K562 (cell line): ENCODE results near the gene PSRC1. TPM values are rescaled to one million over a fixed set of nuclear protein-coding genes. Genes with fewer than 3 reads are reported as not detected.

Source experiments
- CBFA2T2 ChIP-seq: fragments of 450-650 bp; conservative IDR thresholded peaks from 2 replicates; pipeline ENCODE4 v1.6.1; 2017; ENCODE audit warnings: mild to moderate bottlenecking
- GATAD2A ChIP-seq: fragments of 450-650 bp; IDR thresholded peaks from 2 replicates; pipeline ENCODE4 v1.6.1; 2017
- NONO ChIP-seq, 2 experiments: fragments of 200-400 bp in 1 of 2; fragments of 450-650 bp in 1 of 2; formaldehyde crosslinking in 1 of 2; IDR thresholded peaks; 2 replicates each; pipeline ENCODE4 v1.6.1; 2017; ENCODE audit warnings: low read depth in 2 of 2, mild to moderate bottlenecking in 2 of 2, moderate library complexity in 2 of 2, low read length in 1 of 2
- PRDM10 ChIP-seq: fragments of 450-650 bp; IDR thresholded peaks from 2 replicates; pipeline ENCODE4 v1.6.1; 2018; ENCODE audit not compliant: partially characterized antibody
- REST ChIP-seq, 2 experiments: fragments of 450-650 bp; formaldehyde crosslinking in 1 of 2; IDR thresholded peaks; 2 replicates each; pipeline versions ENCODE4 v1.4.0 to v1.6.1; 2014 to 2020; ENCODE audit warnings: mild to moderate bottlenecking in 2 of 2, borderline replicate concordance in 1 of 2, low read depth in 1 of 2
- RUNX1 ChIP-seq: sonication (generic); IDR thresholded peaks from 2 replicates; pipeline ENCODE4 v1.6.1; 2016; ENCODE audit warnings: antibody characterized with exemption, low read depth
- SRSF3 ChIP-seq: fragments of 200-400 bp; formaldehyde crosslinking; IDR thresholded peaks from 2 replicates; pipeline ENCODE4 v1.6.1; 2016; ENCODE audit warnings: mild to moderate bottlenecking, low read length, moderate library complexity; ENCODE audit not compliant: insufficient read depth
- STAT5A ChIP-seq: IDR thresholded peaks from 2 replicates; pipeline ENCODE4 v1.6.1; 2012; ENCODE audit warnings: low read length, inconsistent platforms, borderline replicate concordance
- TCF15 ChIP-seq: fragments of 250-450 bp; sonication (Bioruptor Pico); IDR thresholded peaks from 2 replicates; pipeline ENCODE4 v1.8.0; 2022; ENCODE audit warnings: moderate library complexity, mild to moderate bottlenecking, inconsistent platforms
- ZBTB5 ChIP-seq: fragments of 450-650 bp; IDR thresholded peaks from 2 replicates; pipeline ENCODE4 v1.6.1; 2017; ENCODE audit warnings: antibody characterized with exemption
- polyA plus RNA-seq, 8 experiments: library from polyadenylated mRNA; depleted of rRNA in 4 of 8; stranded (reverse) in 5 of 8; unstranded in 3 of 8; fragments of >200 nt; fragmentation: Nextera tagmentation in 2 of 8; fragmentation: Illumina TruSeq in 1 of 8; extraction: Ambion mirVana in 2 of 8; extraction: Trizol in 1 of 8; gene quantifications; 2 replicates each; pipeline versions ENCODE4 v1.2.1 to v1.2.3, GENCODE V29; 2011 to 2014; ENCODE audit warnings: inconsistent platforms in 1 of 8, missing spikeins in 1 of 8
- total RNA-seq, 7 experiments: library from RNA; depleted of rRNA in 6 of 7; stranded (reverse); fragments of >200 nt in 6 of 7; fragmentation: Illumina TruSeq in 2 of 7; extraction: Trizol in 2 of 7; gene quantifications; 2 replicates each; pipeline versions ENCODE4 v1.2.1 to v1.2.3, GENCODE V29; 2011 to 2021; ENCODE audit warnings: low replicate concordance in 1 of 7

Gene PSRC1
- total and polyA plus RNA-seq, 9 of the 15 experiments (the other 6 are each of a cell fraction or from before 2014, with no cell fraction given): 6.5 to 65.2 (median 39.3) TPM

- TF ChIP-seq SRSF3 (no peak), RUNX1 (peak; percentile 65; the same call in 1 of the 2 replicates), PRDM10 (peak; percentile 60), GATAD2A (peak; percentile 52; the same call in 1 of the 2 replicates), REST (IDR thresholded peaks at IDR 0.05; ENCODE audit: borderline replicate concordance) (peak; percentile 7; the same call in 1 of the 2 replicates), REST (CRISPR knock-in tag; IDR thresholded peaks at IDR 0.05; ENCODE audit: low read depth) (no peak), CBFA2T2 (peak; percentile 83), ZBTB5 (no peak), STAT5A (peak; percentile 63), TCF15 (CRISPR knock-in tag) (no peak), NONO (IDR thresholded peaks at IDR 0.05; ENCODE audit: low read depth in 2 of 2, low read length in 1 of 2) (no peak)
Measured at GRCh38 chr1:109307274-109308021, 24.5 kb upstream of the PSRC1 start (continued).
